ENCODE data around the gene NEFH.

GRCh38 chr22:29469755-29470154, 10.3 kb upstream of the NEFH start:
- TF ChIP-seq, protein P1, sequence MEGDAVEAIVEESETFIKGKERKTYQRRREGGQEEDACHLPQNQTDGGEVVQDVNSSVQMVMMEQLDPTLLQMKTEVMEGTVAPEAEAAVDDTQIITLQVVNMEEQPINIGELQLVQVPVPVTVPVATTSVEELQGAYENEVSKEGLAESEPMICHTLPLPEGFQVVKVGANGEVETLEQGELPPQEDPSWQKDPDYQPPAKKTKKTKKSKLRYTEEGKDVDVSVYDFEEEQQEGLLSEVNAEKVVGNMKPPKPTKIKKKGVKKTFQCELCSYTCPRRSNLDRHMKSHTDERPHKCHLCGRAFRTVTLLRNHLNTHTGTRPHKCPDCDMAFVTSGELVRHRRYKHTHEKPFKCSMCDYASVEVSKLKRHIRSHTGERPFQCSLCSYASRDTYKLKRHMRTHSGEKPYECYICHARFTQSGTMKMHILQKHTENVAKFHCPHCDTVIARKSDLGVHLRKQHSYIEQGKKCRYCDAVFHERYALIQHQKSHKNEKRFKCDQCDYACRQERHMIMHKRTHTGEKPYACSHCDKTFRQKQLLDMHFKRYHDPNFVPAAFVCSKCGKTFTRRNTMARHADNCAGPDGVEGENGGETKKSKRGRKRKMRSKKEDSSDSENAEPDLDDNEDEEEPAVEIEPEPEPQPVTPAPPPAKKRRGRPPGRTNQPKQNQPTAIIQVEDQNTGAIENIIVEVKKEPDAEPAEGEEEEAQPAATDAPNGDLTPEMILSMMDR (IDR thresholded peaks at IDR 0.05; ENCODE audit: low read depth, low read length), result no peak
- no peak for TF ChIP-seq EZH2phosphoT487 (IDR thresholded peaks at IDR 0.05; ENCODE audit: low read depth)
